ENCODE results near the gene GPR62. TPM values are rescaled to one million over a fixed set of nuclear protein-coding genes. Genes with fewer than 3 reads are reported as not detected.
A peak's percentile ranks its signal among the peaks of the same experiment; 100 is the strongest.

GPR62 gene
- total RNA-seq, 1 donor from 2014 or later = not detected

GRCh38 chr3:52002748-52003147, 47.6 kb downstream of the GPR62 start:
- DNase-seq (no peak), ATAC-seq (ENCODE audit: poor library complexity) (no peak)
- intact Hi-C loops (cut with DNase I) = loop anchor here (5.0 to 10.0 kb wide), 2 partner anchors 50 to 342 kb away; no protein-coding TSS in a partner anchor

DNA sequence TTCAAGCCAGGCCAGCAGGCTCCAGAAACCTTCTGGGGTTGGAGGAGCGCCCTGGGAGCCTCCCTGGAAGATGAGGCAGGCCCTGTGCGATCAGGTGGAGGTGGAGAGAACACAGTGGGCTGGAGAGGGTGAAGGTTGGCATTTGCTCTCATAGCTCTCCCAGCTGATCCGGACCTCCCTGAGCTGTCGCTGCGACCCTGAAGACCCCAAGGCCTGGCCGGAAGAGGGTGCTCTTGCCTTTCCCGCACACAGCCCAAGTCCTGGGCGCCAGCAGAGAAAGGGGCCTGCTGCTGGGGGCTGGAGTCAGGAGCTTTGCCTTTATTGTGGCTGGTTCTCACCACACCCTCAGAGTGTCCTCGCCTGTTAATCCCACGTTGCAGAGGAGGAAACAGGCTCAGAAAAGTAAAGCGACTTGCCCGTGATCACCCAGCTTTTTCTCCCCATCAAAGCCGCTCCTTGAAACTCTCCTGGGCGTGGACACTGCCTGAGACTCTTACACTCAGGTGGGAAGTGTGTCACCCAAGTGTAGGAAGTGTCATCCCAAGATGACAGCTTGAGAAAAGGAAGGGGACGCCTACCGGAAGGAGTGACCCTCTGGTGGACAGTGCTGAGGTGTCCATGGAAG, 49.1 kb downstream of the GPR62 start:
- DNase-seq = peak; percentile 68
- peak; percentile 82 for ATAC-seq (ENCODE audit: poor library complexity)
- intact Hi-C loops (cut with DNase I) = loop anchor here (2.0 to 10.0 kb wide), 3 partner anchors 48 to 341 kb away; no protein-coding TSS in a partner anchor

- no peak for DNase-seq
- intact Hi-C loops (cut with DNase I) = loop anchor here (2.0 to 10.0 kb wide), 3 partner anchors 47 to 340 kb away; no protein-coding TSS in a partner anchor
- ATAC-seq (ENCODE audit: poor library complexity) = peak; percentile 5
Measured at GRCh38 chr3:52004906-52005395, 49.8 kb downstream of the GPR62 start.

DNA sequence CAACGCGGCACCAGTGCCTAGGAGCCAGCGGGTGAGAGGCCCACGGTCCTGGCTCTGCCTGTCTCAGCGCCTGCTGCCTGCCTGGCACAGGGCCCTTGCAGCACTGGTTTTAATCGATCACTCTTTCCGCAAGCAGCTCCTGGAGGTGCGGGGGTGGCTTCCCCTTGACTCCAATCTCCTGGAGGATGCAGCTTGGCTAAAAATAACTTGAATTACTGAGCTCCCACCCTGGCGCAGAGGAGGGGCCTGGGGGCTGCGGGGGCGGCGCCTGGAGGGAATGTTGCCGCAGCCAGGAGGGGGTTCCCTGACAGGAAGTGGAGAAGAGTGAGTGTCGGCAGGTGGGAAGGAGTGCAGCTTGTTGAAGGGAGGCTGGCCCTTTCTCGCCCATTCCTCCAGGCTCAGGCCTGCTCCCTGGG, 50.4 kb downstream of the GPR62 start:
- intact Hi-C loops (cut with DNase I) = loop anchor here (2.0 to 10.0 kb wide), 2 partner anchors 117 to 339 kb away; no protein-coding TSS in a partner anchor
- DNase-seq (no peak), ATAC-seq (ENCODE audit: poor library complexity) (peak; percentile 30)

DNA sequence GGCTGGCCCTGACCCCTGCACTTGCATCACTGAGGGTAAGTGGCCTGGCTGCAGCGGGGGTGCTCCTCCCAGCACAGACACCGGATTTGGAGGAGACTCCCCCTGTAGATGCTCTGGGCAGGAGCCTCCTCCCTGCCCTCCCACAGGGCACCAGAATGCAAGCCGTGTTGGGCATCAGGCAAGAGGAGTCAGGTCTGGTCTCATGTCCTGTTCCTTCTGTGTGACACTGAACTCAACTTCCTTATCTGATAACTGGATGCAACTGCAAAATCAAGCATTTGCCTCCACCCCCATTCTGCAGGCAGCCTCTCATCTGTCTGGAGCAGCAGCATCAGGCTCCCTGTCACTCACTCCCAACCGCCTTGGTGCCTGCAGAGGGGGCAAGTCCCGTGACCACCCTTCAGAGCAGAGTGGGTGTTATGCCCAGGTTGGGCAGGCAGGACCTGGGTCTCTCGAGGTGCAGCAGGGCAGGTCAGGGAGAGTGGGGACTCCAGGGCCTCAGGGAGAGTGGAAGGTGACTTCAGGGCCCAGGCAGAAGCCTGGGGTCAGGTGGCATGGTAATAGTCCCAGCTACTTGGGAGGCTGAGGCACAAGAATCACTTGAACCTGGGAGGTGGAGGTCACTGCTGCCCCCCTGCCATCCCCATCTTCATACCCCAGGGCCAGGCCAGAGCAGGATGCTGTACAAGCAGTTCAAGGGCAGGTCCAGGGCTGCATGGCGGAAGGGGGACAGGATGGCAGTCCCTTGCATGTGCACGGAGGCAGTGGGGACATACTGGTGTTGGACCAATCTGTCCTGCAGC, 51.0 kb downstream of the GPR62 start:
- ATAC-seq (ENCODE audit: poor library complexity) = no peak
- intact Hi-C loops (cut with DNase I) = loop anchor here (10.0 kb wide), 1 partner anchor 339 kb away; no protein-coding TSS in a partner anchor
- DNase-seq = no peak

- DNase-seq (no peak), ATAC-seq (ENCODE audit: poor library complexity) (no peak)
- intact Hi-C loops (cut with DNase I) = loop anchor here (10.0 kb wide), 1 partner anchor 338 kb away; no protein-coding TSS in a partner anchor
Measured at GRCh38 chr3:52006820-52007133, 51.6 kb downstream of the GPR62 start.

Other genes with a start within 250 kb of the GPR62 start
- gene GRM2, start 248.3 kb upstream of the GPR62 start, total RNA-seq = 0.08 TPM
- gene IQCF6, start 176.1 kb upstream of the GPR62 start, total RNA-seq = not detected
- gene IQCF2, start 93.8 kb upstream of the GPR62 start, total RNA-seq = not detected
- not detected for gene IQCF5, start 79.8 kb upstream of the GPR62 start, total RNA-seq
- gene IQCF1, start 52.0 kb upstream of the GPR62 start, total RNA-seq = not detected
- 8.9 TPM for gene RRP9, start 13.5 kb upstream of the GPR62 start, total RNA-seq
- gene PARP3, start 13.0 kb upstream of the GPR62 start, total RNA-seq = 18.1 TPM
- 64.1 TPM for gene PCBP4, start 12.1 kb downstream of the GPR62 start, total RNA-seq
- gene ABHD14B, start 18.7 kb downstream of the GPR62 start, total RNA-seq = 12.6 TPM
- 27.5 TPM for gene ABHD14A, start 19.7 kb downstream of the GPR62 start, total RNA-seq
- gene ACY1, start 28.2 kb downstream of the GPR62 start, total RNA-seq = 23.2 TPM
- 594 TPM for gene RPL29, start 40.5 kb downstream of the GPR62 start, total RNA-seq
- 23.2 TPM for gene DUSP7, start 101.2 kb downstream of the GPR62 start, total RNA-seq
- gene POC1A, start 199.0 kb downstream of the GPR62 start, total RNA-seq = 1.5 TPM
- gene ALAS1, start 242.8 kb downstream of the GPR62 start, total RNA-seq = 160 TPM

Measured in Right ventricle myocardium superior (tissue), 1 donor.